ENCODE measurements around the gene NRBP1. TPM values are rescaled to one million over a fixed set of nuclear protein-coding genes. Genes with fewer than 3 reads are reported as not detected.

The NRBP1 gene
- 10 to 100 TPM; 37.7 to 49.4 (median 41.5) TPM for total RNA-seq
- long read RNA-seq, partial matches to known transcripts = 15 of 17 reads
- long read RNA-seq, other reads (novel, unspliced or antisense) = 0 of 17 reads

- Histone ChIP-seq H3K27me3 (no peaks in the 10 kb centered on the region), H3K27ac (peak within 1 kb of the TSS; percentile 89 to 98 (median 97)), H3K4me1 (peaks cover 0 to 18% (median 12%) of the 10 kb centered on the region in 4 donors), H3K9me3 (no peaks in the 10 kb centered on the region), H3K4me3 (peak within 1 kb of the TSS; percentile 99 to 100 (median 99)), H3K36me3 (peaks cover 0 to 4% (median 1%) of the 10 kb centered on the region in 4 donors)
- peak; percentile 92 to 96 (median 95) for ATAC-seq
- 0% methylated on average over 7 of the region's 75 CpGs for WGBS (ENCODE audit: insufficient coverage, low coverage, low lambda C conversion rate, missing lambda C conversion rate)
- intact Hi-C loops (cut with DNase I) = no loop called here
- TF ChIP-seq, protein P1, sequence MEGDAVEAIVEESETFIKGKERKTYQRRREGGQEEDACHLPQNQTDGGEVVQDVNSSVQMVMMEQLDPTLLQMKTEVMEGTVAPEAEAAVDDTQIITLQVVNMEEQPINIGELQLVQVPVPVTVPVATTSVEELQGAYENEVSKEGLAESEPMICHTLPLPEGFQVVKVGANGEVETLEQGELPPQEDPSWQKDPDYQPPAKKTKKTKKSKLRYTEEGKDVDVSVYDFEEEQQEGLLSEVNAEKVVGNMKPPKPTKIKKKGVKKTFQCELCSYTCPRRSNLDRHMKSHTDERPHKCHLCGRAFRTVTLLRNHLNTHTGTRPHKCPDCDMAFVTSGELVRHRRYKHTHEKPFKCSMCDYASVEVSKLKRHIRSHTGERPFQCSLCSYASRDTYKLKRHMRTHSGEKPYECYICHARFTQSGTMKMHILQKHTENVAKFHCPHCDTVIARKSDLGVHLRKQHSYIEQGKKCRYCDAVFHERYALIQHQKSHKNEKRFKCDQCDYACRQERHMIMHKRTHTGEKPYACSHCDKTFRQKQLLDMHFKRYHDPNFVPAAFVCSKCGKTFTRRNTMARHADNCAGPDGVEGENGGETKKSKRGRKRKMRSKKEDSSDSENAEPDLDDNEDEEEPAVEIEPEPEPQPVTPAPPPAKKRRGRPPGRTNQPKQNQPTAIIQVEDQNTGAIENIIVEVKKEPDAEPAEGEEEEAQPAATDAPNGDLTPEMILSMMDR (IDR thresholded peaks at IDR 0.05) = no peak
- peak; percentile 94 for TF ChIP-seq POLR2A (IDR thresholded peaks at IDR 0.05)
- DNase-seq = peak; percentile 94 to 96 (median 95)
These were observed at the start of gene NRBP1 for GRCh38 chr2:27428213-27428977. TSS of gene NRBP1 (plus strand) at chr2:27428631. CDS start at chr2:27433274, 4,643 bp downstream.

- H3K4me1 ChIP-seq = peaks cover 0 to 41% (median 15%) of the 10 kb centered on the region in 4 donors
- DNase-seq (no peak), ATAC-seq (no peak)
- intact Hi-C loops (cut with DNase I) = no loop called here
- peaks cover 6 to 55% (median 21%) of the 10 kb centered on the region in 4 donors for H3K36me3 ChIP-seq
- no peaks in the 10 kb centered on the region for H3K27me3 ChIP-seq
- 80% methylated on average over 1 of the region's 9 CpGs for whole genome bisulfite sequencing (ENCODE audit: insufficient coverage, low coverage, low lambda C conversion rate, missing lambda C conversion rate)
- no peaks in the 10 kb centered on the region for H3K9me3 ChIP-seq
- TF ChIP-seq POLR2A (IDR thresholded peaks at IDR 0.05) = no peak
- TF ChIP-seq, protein P1 (IDR thresholded peaks at IDR 0.05) = no peak
- H3K4me3 ChIP-seq = peak overlapping the region in 2 of 3 donors; percentile 54 to 77
- H3K27ac ChIP-seq = peak overlapping the region in 2 of 3 donors; percentile 61 to 95
These were observed 49.6 kb upstream of the NRBP1 start for GRCh38 chr2:27378809-27379290.

DNA sequence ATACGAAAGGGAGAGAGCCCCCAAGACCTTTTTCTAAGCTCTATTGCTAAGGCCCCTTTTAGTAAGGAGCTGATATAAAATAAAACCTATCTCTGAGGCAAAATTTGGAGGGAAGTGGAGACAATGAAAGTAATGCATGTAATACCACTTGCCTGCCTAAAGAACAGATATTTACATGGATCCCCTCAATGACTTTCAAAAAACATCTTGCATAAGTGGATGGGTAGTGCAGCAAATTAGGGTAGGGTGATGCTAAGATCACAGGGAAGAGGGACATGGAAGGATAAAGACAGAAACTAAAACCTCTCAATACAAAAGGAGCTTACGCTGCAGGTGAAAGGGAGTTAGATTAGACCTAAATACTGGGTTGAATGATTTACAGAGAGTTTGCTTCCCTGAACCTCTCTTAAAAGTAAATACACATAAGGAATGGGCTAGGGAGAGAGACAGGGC, 49.0 kb upstream of the NRBP1 start:
- 38% methylated on average over 2 of the region's 2 CpGs for WGBS (ENCODE audit: insufficient coverage, low coverage, low lambda C conversion rate, missing lambda C conversion rate)
- no peaks in the 10 kb centered on the region for H3K9me3 ChIP-seq
- H3K27ac ChIP-seq = peak overlapping the region; percentile 61 to 95 (median 93)
- no peak for DNase-seq
- intact Hi-C loops (cut with DNase I) = no loop called here
- no peak for ATAC-seq
- peak overlapping the region; percentile 54 to 77 (median 65) for H3K4me3 ChIP-seq
- peaks cover 6 to 55% (median 18%) of the 10 kb centered on the region in 4 donors for H3K36me3 ChIP-seq
- no peaks in the 10 kb centered on the region for H3K27me3 ChIP-seq
- H3K4me1 ChIP-seq = peaks cover 0 to 41% (median 15%) of the 10 kb centered on the region in 4 donors
- TF ChIP-seq, protein P1 (IDR thresholded peaks at IDR 0.05) = no peak
- no peak for TF ChIP-seq POLR2A (IDR thresholded peaks at IDR 0.05)

GRCh38 chr2:27379836-27380625, 48.4 kb upstream of the NRBP1 start:
- H3K27me3 ChIP-seq = no peaks in the 10 kb centered on the region
- DNase-seq (peak; percentile 85 to 87 (median 86)), ATAC-seq (peak; percentile 46 to 56 (median 54))
- peaks cover 0 to 41% (median 15%) of the 10 kb centered on the region in 4 donors for H3K4me1 ChIP-seq
- intact Hi-C loops (cut with DNase I) = no loop called here
- peak overlapping the region; percentile 54 to 77 (median 65) for H3K4me3 ChIP-seq
- H3K9me3 ChIP-seq = no peaks in the 10 kb centered on the region
- WGBS (ENCODE audit: insufficient coverage, low coverage, low lambda C conversion rate, missing lambda C conversion rate) = under 1% methylated on average over 35 of the region's 35 CpGs
- peaks cover 7 to 55% (median 15%) of the 10 kb centered on the region in 4 donors for H3K36me3 ChIP-seq
- TF ChIP-seq POLR2A (IDR thresholded peaks at IDR 0.05) = peak; percentile 77
- TF ChIP-seq, protein P1 (IDR thresholded peaks at IDR 0.05) = no peak
- peak overlapping the region; percentile 61 to 95 (median 93) for H3K27ac ChIP-seq
